A673 (cell line): Measurements from ENCODE around the gene SOX10. TPM values are rescaled to one million over a fixed set of nuclear protein-coding genes. Genes with fewer than 3 reads are reported as not detected.

Experiments
- BruUV-seq: library from RNA; stranded (reverse); fragments of 400-500 nt; replicated peaks from 2 replicates; lab custom pipeline; 2021; lab: Mats Ljungman, UMichigan
- CTCF ChIA-PET: fragments of 300-600 bp; sonication (Branson Sonifier 250); formaldehyde crosslinking; loops from one replicate; lab custom pipeline; 2022; ENCODE audit warnings: antibody characterized with exemption; lab: Charles Lee
- POLR2A ChIA-PET: fragments of 300-600 bp; sonication (Branson Sonifier 250); formaldehyde crosslinking; loops from one replicate; lab custom pipeline; 2022; ENCODE audit warnings: antibody characterized with exemption; ENCODE audit not compliant: low non-redundant PET; lab: Charles Lee
- DNase-seq: peaks from one replicate; pipeline ENCODE4 v3.0.0-alpha.2; 2015; ENCODE audit warnings: low spot score
- H3K27ac ChIP-seq: fragments of 200-600 bp; sonication (generic); 2 replicates; pipeline ENCODE4 v1.5.1; 2016; ENCODE audit warnings: mixed run types, low read depth, mild to moderate bottlenecking, mixed read lengths, antibody characterized with exemption, low read length; ENCODE audit not compliant: poor library complexity, severe bottlenecking
- H3K27me3 ChIP-seq: fragments of 200-600 bp; sonication (generic); replicated peaks from 2 replicates; pipeline ENCODE4 v1.6.1; 2017; ENCODE audit warnings: mixed run types, low read depth, mild to moderate bottlenecking, mixed read lengths, antibody characterized with exemption, low read length; ENCODE audit not compliant: insufficient read depth, poor library complexity
- H3K36me3 ChIP-seq: fragments of 200-600 bp; sonication (generic); 2 replicates; pipeline ENCODE4 v1.6.1; 2016; ENCODE audit warnings: mixed run types, mild to moderate bottlenecking, mixed read lengths, antibody characterized with exemption, low read length; ENCODE audit not compliant: insufficient read depth, poor library complexity, severe bottlenecking
- H3K4me1 ChIP-seq: fragments of 200-600 bp; sonication (generic); 2 replicates; pipeline ENCODE4 v1.6.1; 2017; ENCODE audit warnings: mixed run types, mild to moderate bottlenecking, mixed read lengths, antibody characterized with exemption, low read length; ENCODE audit not compliant: insufficient read depth, poor library complexity, severe bottlenecking
- H3K4me3 ChIP-seq: fragments of 200-600 bp; sonication (generic); 2 replicates; pipeline ENCODE4 v1.5.1; 2016; ENCODE audit warnings: low read depth, mixed run types, mild to moderate bottlenecking, mixed read lengths, low read length; ENCODE audit not compliant: poor library complexity, severe bottlenecking
- H3K9me3 ChIP-seq: fragments of 200-600 bp; sonication (generic); 2 replicates; pipeline ENCODE4 v1.6.1; 2016; ENCODE audit warnings: mixed run types, low read depth, mild to moderate bottlenecking, mixed read lengths, antibody characterized with exemption, low read length; ENCODE audit not compliant: poor library complexity, severe bottlenecking
- EZH2 ChIP-seq: fragments of 200-600 bp; sonication (generic); IDR thresholded peaks from 2 replicates; pipeline ENCODE4 v1.6.1; 2017; ENCODE audit warnings: borderline replicate concordance, low read depth, mild to moderate bottlenecking, mixed read lengths, antibody characterized with exemption, low read length; ENCODE audit not compliant: poor library complexity, severe bottlenecking
- intact Hi-C: fragments of 100-400 bp; cut with micrococcal nuclease; formaldehyde crosslinking; loops from one replicate; pipeline ENCODE4 v1.10.0; 2022; ENCODE audit not compliant: unreplicated experiment
- total RNA-seq: library from RNA; stranded (reverse); gene quantifications from 2 replicates; pipeline ENCODE4 v1.2.3, GENCODE V29; 2021
- TF ChIP-seq, protein P1 (sequence below): fragments of 300-800, 200-600 bp; sonication (generic); conservative IDR thresholded peaks from 2 replicates; pipeline ENCODE4 v1.5.1; 2017; ENCODE audit warnings: low read depth, mild to moderate bottlenecking, antibody characterized with exemption, low read length, moderate library complexity, mixed read lengths

The SOX10 gene
- total RNA-seq, 1 experiment from 2014 or later: not detected

DNA sequence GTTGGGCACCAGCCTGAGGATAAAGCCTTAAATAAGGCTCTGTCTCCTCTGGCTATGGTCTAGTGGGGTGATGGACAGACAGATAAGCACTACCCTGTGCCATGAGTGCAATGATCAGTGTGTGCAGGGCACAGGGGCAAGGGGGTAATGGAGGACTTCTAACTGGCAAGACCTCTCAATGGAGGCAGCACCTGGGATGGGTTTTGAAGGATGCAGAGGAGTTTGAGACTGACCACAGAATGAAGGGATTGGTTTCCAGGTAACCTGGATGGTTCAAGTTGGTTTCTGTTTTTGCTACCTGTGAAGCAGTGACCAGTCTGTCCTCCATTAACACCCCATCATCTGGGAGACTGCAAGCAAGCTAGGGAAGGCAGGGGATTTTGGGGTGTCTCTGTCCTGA is 45.0 kb upstream of the SOX10 start:
- ChIA-PET POLR2A (no interaction called here), CTCF (no interaction called here)
- Histone ChIP-seq H3K4me3 (no peak overlapping the region), H3K36me3 (no peaks in the 10 kb centered on the region), H3K9me3 (no peaks in the 10 kb centered on the region), H3K27me3 (no peaks in the 10 kb centered on the region), H3K27ac (no peak overlapping the region), H3K4me1 (peaks cover 4% of the 10 kb centered on the region)
- intact Hi-C loops: no loop called here
- TF ChIP-seq EZH2: no peak
- TF ChIP-seq, protein P1, sequence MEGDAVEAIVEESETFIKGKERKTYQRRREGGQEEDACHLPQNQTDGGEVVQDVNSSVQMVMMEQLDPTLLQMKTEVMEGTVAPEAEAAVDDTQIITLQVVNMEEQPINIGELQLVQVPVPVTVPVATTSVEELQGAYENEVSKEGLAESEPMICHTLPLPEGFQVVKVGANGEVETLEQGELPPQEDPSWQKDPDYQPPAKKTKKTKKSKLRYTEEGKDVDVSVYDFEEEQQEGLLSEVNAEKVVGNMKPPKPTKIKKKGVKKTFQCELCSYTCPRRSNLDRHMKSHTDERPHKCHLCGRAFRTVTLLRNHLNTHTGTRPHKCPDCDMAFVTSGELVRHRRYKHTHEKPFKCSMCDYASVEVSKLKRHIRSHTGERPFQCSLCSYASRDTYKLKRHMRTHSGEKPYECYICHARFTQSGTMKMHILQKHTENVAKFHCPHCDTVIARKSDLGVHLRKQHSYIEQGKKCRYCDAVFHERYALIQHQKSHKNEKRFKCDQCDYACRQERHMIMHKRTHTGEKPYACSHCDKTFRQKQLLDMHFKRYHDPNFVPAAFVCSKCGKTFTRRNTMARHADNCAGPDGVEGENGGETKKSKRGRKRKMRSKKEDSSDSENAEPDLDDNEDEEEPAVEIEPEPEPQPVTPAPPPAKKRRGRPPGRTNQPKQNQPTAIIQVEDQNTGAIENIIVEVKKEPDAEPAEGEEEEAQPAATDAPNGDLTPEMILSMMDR: no peak
- no peak for DNase-seq
- BruUV-seq: no TSS peak

DNA sequence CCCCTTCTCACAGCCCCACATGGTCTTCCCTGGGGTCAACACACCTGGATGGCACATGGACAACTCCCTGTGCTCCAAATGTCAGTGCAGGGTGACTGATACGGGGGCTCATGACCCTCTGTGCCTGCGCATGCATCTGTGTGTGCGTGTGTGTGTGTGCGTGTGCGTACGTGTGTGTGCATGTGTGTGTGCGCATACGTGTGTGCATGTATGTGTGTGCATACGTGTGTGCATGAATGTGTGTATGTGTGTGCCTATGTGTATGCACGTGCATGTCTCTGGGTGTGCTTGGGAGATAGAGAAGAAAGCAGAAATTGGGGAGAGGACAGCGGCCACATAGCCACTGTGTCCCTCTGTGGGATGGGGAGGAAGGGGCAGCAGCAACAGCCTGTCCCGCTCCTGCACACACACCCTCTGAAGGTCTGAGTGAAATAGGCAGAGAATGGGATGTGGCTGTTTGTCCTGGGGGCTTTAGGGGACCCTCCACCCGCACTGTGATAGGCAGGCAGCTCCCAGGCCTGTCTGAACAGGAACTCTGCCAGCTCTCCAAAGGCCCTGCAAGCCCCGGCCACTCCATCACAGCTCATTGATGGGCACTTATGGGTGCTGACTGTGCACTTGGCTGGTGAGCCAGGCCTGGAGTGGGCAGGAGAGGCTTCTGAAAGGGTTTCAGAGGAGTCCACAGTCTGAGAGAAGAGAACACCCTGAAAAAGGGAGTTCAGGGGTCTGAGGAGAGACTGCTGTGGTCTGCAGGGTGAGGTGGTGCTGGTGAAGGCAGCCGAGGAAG is 44.2 kb upstream of the SOX10 start:
- Histone ChIP-seq H3K36me3 (no peaks in the 10 kb centered on the region), H3K4me3 (no peak overlapping the region), H3K27ac (no peak overlapping the region), H3K4me1 (no peaks in the 10 kb centered on the region), H3K9me3 (no peaks in the 10 kb centered on the region), H3K27me3 (no peaks in the 10 kb centered on the region)
- BruUV-seq: no TSS peak
- no peak for DNase-seq
- CTCF ChIA-PET: no interaction called here
- POLR2A ChIA-PET: no interaction called here
- intact Hi-C loops: no loop called here
- no peak for TF ChIP-seq EZH2
- TF ChIP-seq, protein P1: no peak

DNA sequence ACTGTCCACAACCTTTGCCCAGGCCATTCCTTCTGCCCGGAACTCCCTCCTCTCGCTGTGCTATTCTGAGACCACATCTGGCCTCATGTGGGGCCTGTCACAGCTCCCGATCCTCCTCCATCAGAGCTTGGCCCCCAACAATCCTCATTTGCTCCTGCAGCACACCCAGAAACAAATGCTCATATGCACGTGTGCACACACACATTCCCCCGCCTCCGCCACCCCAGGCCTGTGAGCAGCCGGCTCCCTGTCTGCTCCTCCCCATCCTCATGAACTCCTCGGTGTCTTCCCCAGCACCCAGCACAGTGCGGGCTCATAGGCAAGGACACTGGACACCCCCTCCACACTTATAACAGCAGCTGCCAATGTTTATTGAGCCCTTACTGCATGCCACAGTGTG is 43.1 kb upstream of the SOX10 start:
- H3K27ac ChIP-seq: no peak overlapping the region
- BruUV-seq: no TSS peak
- H3K4me1 ChIP-seq: no peaks in the 10 kb centered on the region
- ChIA-PET CTCF (no interaction called here), POLR2A (no interaction called here)
- H3K4me3 ChIP-seq: no peak overlapping the region
- TF ChIP-seq, protein P1: no peak
- no peak for TF ChIP-seq EZH2
- H3K36me3 ChIP-seq: no peaks in the 10 kb centered on the region
- no peak for DNase-seq
- H3K9me3 ChIP-seq: no peaks in the 10 kb centered on the region
- intact Hi-C loops: no loop called here
- H3K27me3 ChIP-seq: no peaks in the 10 kb centered on the region
